Sigmoid colon (tissue), 4 donors: ENCODE measurements around the gene DGKD.

Source experiments
- CTCF ChIP-seq, 4 experiments: fragments of 450-650 bp in 3 of 4; fragments of 200-600 bp in 1 of 4; IDR thresholded peaks; one replicate each; pipeline ENCODE4 v1.5.1; 2016 to 2019; ENCODE audit warnings: antibody characterized with exemption in 4 of 4, mild to moderate bottlenecking in 3 of 4, moderate library complexity in 2 of 4
- EP300 ChIP-seq, 4 donors: sonication (generic); formaldehyde crosslinking; IDR thresholded peaks; one replicate each; pipeline ENCODE4 v1.6.1; 2017; ENCODE audit warnings: antibody characterized with exemption in 4 of 4
- POLR2A ChIP-seq, 2 donors: fragments of 450-650 bp; IDR thresholded peaks; one replicate each; pipeline ENCODE4 v1.6.1; 2016; ENCODE audit warnings: antibody characterized with exemption in 2 of 2, mild to moderate bottlenecking in 2 of 2, moderate library complexity in 2 of 2
- POLR2AphosphoS5 ChIP-seq, 4 donors: sonication (generic); formaldehyde crosslinking; IDR thresholded peaks; one replicate each; pipeline ENCODE4 v1.6.1; 2017; ENCODE audit warnings: antibody characterized with exemption in 4 of 4

GRCh38 chr2:233317196-233317943 lies 36.9 kb upstream of the DGKD start:
- no peak for TF ChIP-seq CTCF (IDR thresholded peaks at IDR 0.05)
- no peak for TF ChIP-seq POLR2A (IDR thresholded peaks at IDR 0.05)
- no peak for TF ChIP-seq POLR2AphosphoS5 (IDR thresholded peaks at IDR 0.05)
- no peak for TF ChIP-seq EP300 (IDR thresholded peaks at IDR 0.05)
